Liver (tissue), 9 donors: ENCODE results near the gene KIAA0825. TPM values are rescaled to one million over a fixed set of nuclear protein-coding genes. Genes with fewer than 3 reads are reported as not detected.

Experiments used
- DNase-seq: peaks from one replicate; pipeline ENCODE4 v3.0.0-alpha.2; 2017; ENCODE audit warnings: low spot score
- H3K27ac ChIP-seq, 2 donors: one replicate each; pipeline ENCODE4 v1.7.0; 2013; ENCODE audit warnings: inconsistent platforms in 2 of 2, low read length in 2 of 2, control low read depth in 1 of 2, low read depth in 1 of 2, mild to moderate bottlenecking in 1 of 2
- H3K27me3 ChIP-seq, 4 donors: one replicate each; pipeline versions ENCODE4 v1.6.1 to v1.7.0; 2013; ENCODE audit warnings: low read length in 3 of 4, inconsistent platforms in 1 of 4, mild to moderate bottlenecking in 1 of 4, moderate library complexity in 1 of 4; ENCODE audit not compliant: control insufficient read depth in 4 of 4, insufficient read depth in 4 of 4
- H3K36me3 ChIP-seq, 4 donors: one replicate each; pipeline versions ENCODE4 v1.6.1 to v1.7.0; 2013; ENCODE audit warnings: low read length in 3 of 4, mild to moderate bottlenecking in 3 of 4, low read depth in 1 of 4, moderate library complexity in 1 of 4; ENCODE audit not compliant: control insufficient read depth in 4 of 4, insufficient read depth in 3 of 4
- H3K4me1 ChIP-seq, 4 donors: one replicate each; pipeline versions ENCODE4 v1.6.1 to v1.7.0; 2013; ENCODE audit warnings: low read length in 3 of 4, mild to moderate bottlenecking in 3 of 4, moderate library complexity in 1 of 4; ENCODE audit not compliant: control insufficient read depth in 4 of 4, insufficient read depth in 4 of 4
- H3K4me3 ChIP-seq, 3 donors: one replicate each; pipeline versions ENCODE4 v1.6.1 to v1.7.0; 2013; ENCODE audit warnings: low read length in 3 of 3, control low read depth in 1 of 3, low read depth in 1 of 3, mild to moderate bottlenecking in 1 of 3
- H3K9ac ChIP-seq, 2 donors: one replicate each; pipeline ENCODE4 v1.7.0; 2013; ENCODE audit warnings: low read length in 2 of 2, mild to moderate bottlenecking in 2 of 2, moderate library complexity in 2 of 2, control low read depth in 1 of 2, low read depth in 1 of 2
- H3K9me3 ChIP-seq, 4 donors: one replicate each; pipeline versions ENCODE4 v1.6.1 to v1.7.0; 2013; ENCODE audit warnings: low read length in 3 of 4; ENCODE audit not compliant: control insufficient read depth in 4 of 4
- ATF3 ChIP-seq: IDR thresholded peaks from 2 replicates; pipeline ENCODE4 v1.6.1; 2016; ENCODE audit warnings: antibody characterized with exemption
- CTCF ChIP-seq: fragments of 150-350 bp; IDR thresholded peaks from 2 replicates; pipeline ENCODE4 v1.5.1; 2017; ENCODE audit warnings: improper control_type of control experiment, low read depth, low read length; ENCODE audit not compliant: missing input control
- FOXA1 ChIP-seq: IDR thresholded peaks from 2 replicates; pipeline ENCODE4 v1.6.1; 2016; ENCODE audit warnings: antibody characterized with exemption
- FOXA2 ChIP-seq: IDR thresholded peaks from 2 replicates; pipeline ENCODE4 v1.6.1; 2016; ENCODE audit warnings: antibody characterized with exemption
- HNF4A ChIP-seq, 2 donors: conservative IDR thresholded peaks; 2 replicates each; pipeline ENCODE4 v1.6.1; 2016; ENCODE audit warnings: antibody characterized with exemption in 2 of 2, mild to moderate bottlenecking in 2 of 2
- HNF4G ChIP-seq: IDR thresholded peaks from 2 replicates; pipeline ENCODE4 v1.6.1; 2016; ENCODE audit warnings: antibody characterized with exemption
- MAX ChIP-seq: IDR thresholded peaks from 2 replicates; pipeline ENCODE4 v1.6.1; 2016; ENCODE audit warnings: antibody characterized with exemption
- REST ChIP-seq: IDR thresholded peaks from 2 replicates; pipeline ENCODE4 v1.6.1; 2016; ENCODE audit warnings: antibody characterized with exemption, mild to moderate bottlenecking
- RXRA ChIP-seq, 2 donors: IDR thresholded peaks; 2 replicates each; pipeline ENCODE4 v1.6.1; 2017 to 2018; ENCODE audit warnings: antibody characterized with exemption in 2 of 2, mild to moderate bottlenecking in 1 of 2
- WGBS: extraction: QIAGEN DNeasy Blood & Tissue Kit; methylation state at CpG from one replicate; pipeline ENCODE4 v1.1.7; 2013; 5-methylcytosine and 5-hydroxymethylcytosine counted together
- polyA plus RNA-seq, 2 donors: library from polyadenylated mRNA; stranded (reverse) in 1 of 2; unstranded in 1 of 2; fragments of 200-250 nt in 1 of 2; fragments of >200 nt in 1 of 2; fragmentation: Nextera tagmentation in 1 of 2; extraction: Ambion mirVana in 1 of 2; gene quantifications; one replicate each; pipeline versions ENCODE4 v1.2.1 to v1.2.3, GENCODE V29; 2013 to 2015
- total RNA-seq, 2 donors: library from RNA; depleted of rRNA; stranded (reverse); fragments of >200 nt; gene quantifications; one replicate each; pipeline ENCODE4 v1.2.3, GENCODE V29; 2014
- donor health status: healthy.
- donor health status: healthy.
- donor health status: healthy.
- donor health status: healthy.
- donor health status: healthy.

The KIAA0825 gene
- total and polyA plus RNA-seq, 4 donors: 0.25 to 3.2 (median 1.2) TPM

- TF ChIP-seq HNF4G (no peak), RXRA (IDR thresholded peaks at IDR 0.05) (no peak), FOXA1 (no peak), CTCF (no peak), REST (no peak)
- no peaks in the 10 kb centered on the region for H3K4me1 ChIP-seq
- no peak overlapping the region for H3K4me3 ChIP-seq
- H3K27me3 ChIP-seq: no peaks in the 10 kb centered on the region
- no peaks in the 10 kb centered on the region for H3K36me3 ChIP-seq
- H3K9me3 ChIP-seq: no peaks in the 10 kb centered on the region
- H3K9ac ChIP-seq: no peak overlapping the region
- 94% methylated on average over 4 of the region's 4 CpGs for WGBS
- no peak for DNase-seq
- H3K27ac ChIP-seq: no peak overlapping the region
Observed at GRCh38 chr5:94199566-94199965, 418.8 kb downstream of the KIAA0825 start.

- Histone ChIP-seq H3K27me3 (no peaks in the 10 kb centered on the region), H3K9ac (no peak overlapping the region), H3K36me3 (no peaks in the 10 kb centered on the region), H3K4me3 (no peak overlapping the region), H3K4me1 (no peaks in the 10 kb centered on the region), H3K27ac (no peak overlapping the region), H3K9me3 (no peaks in the 10 kb centered on the region)
- no peak for DNase-seq
- 36% methylated on average over 1 of the region's 1 CpG for WGBS
- TF ChIP-seq HNF4A (conservative IDR thresholded peaks at IDR 0.05) (peak; percentile 8 to 19), MAX (no peak)
Observed at GRCh38 chr5:94197970-94198369, 420.4 kb downstream of the KIAA0825 start.

- no peaks in the 10 kb centered on the region for H3K4me1 ChIP-seq
- no peak overlapping the region for H3K4me3 ChIP-seq
- DNase-seq: no peak
- no peak overlapping the region for H3K9ac ChIP-seq
- no peaks in the 10 kb centered on the region for H3K27me3 ChIP-seq
- WGBS: 83% methylated on average over 1 of the region's 1 CpG
- no peaks in the 10 kb centered on the region for H3K36me3 ChIP-seq
- no peak overlapping the region for H3K27ac ChIP-seq
- no peaks in the 10 kb centered on the region for H3K9me3 ChIP-seq
- TF ChIP-seq REST (no peak), ATF3 (no peak), FOXA2 (no peak)
Observed at GRCh38 chr5:94196953-94197352, 421.5 kb downstream of the KIAA0825 start.
